ENCODE data around the gene CMC4. TPM values are rescaled to one million over a fixed set of nuclear protein-coding genes. Genes with fewer than 3 reads are reported as not detected.

The CMC4 gene
- polyA plus RNA-seq, 4 donors: 8.6 to 10.7 (median 10.3) TPM

Other genes starting within 250 kb of the CMC4 start
- gene SMIM9, start 236.5 kb downstream of the CMC4 start, polyA plus RNA-seq (ENCODE audit: insufficient read length in 4 of 4): not detected
- 10 to 100 TPM; 15.4 to 25.1 (median 19.2) TPM for gene F8A1, start 184.8 kb downstream of the CMC4 start, polyA plus RNA-seq (ENCODE audit: insufficient read length in 4 of 4)
- 10 to 100 TPM; 13.9 to 18.7 (median 16.0) TPM for gene F8, start 48.4 kb downstream of the CMC4 start, polyA plus RNA-seq (ENCODE audit: insufficient read length in 4 of 4)
- 100 to 1,000 TPM; 111 to 121 (median 120) TPM for gene FUNDC2, start 44.3 kb downstream of the CMC4 start, polyA plus RNA-seq (ENCODE audit: insufficient read length in 4 of 4)
- 10 to 100 TPM; 19.9 to 27.5 (median 24.5) TPM for gene MTCP1, start within 50 bp of the CMC4 start, polyA plus RNA-seq (ENCODE audit: insufficient read length in 4 of 4)
- 10 to 100 TPM; 27.1 to 31.2 (median 29.8) TPM for gene BRCC3, start 372 bp upstream of the CMC4 start, polyA plus RNA-seq (ENCODE audit: insufficient read length in 4 of 4)
- gene VBP1, start 145.3 kb upstream of the CMC4 start, polyA plus RNA-seq (ENCODE audit: insufficient read length in 4 of 4): 100 to 1,000 TPM in 3 of 4 donors, 10 to 100 TPM in 1; 81.3 to 112 (median 103) TPM
- 1 to 10 TPM; 2.9 to 3.3 (median 3.2) TPM for gene RAB39B, start 193.4 kb upstream of the CMC4 start, polyA plus RNA-seq (ENCODE audit: insufficient read length in 4 of 4)

All from right renal pelvis (tissue), 4 donors.